Activated CD4-positive, alpha-beta T cell treated with anti-CD3 and anti-CD28 coated beads, Interleukin-2, Interleukin-4, amounts not matched to agents 100 ng/mL and 50 ng/mL, durations not matched to agents 16 hours and 8 hours (primary cell): ENCODE results near the gene GIMAP1.
A peak's percentile ranks its signal among the peaks of the same experiment; 100 is the strongest.

Experiments
- DNase-seq: peaks from one replicate; pipeline ENCODE4 v3.0.0-alpha.2; 2020; ENCODE audit warnings: low spot score

GIMAP1 gene

GRCh38 chr7:150748376-150748775 lies 32.0 kb downstream of the GIMAP1 start:
- no peak for DNase-seq

- no peak for DNase-seq
Observed at GRCh38 chr7:150751702-150752101, 35.3 kb downstream of the GIMAP1 start.

GRCh38 chr7:150753239-150753638 lies 36.8 kb downstream of the GIMAP1 start:
- no peak for DNase-seq

GRCh38 chr7:150753826-150754603 lies 37.6 kb downstream of the GIMAP1 start:
- peak; percentile 72 for DNase-seq

DNA sequence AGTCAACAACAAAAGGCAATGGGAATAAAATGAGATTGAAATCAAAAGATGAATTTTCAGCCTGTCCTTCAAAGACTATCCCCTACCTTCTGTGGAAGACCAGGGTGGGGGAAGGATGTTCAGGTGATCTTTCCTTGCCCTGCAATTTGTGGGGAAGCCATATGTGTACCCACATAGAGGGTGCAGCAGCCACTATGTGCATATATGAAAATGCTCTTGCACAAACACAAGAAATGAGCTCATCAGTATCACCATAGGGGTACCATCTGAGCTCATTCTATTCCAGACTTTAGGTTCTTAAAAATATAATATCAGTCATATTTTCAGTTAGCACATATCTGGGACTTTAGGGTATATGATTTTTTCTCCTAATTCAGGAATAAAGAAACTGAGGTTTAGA lies 38.5 kb downstream of the GIMAP1 start:
- DNase-seq, result no peak

GRCh38 chr7:150755473-150756099 lies 39.2 kb downstream of the GIMAP1 start:
- peak; percentile 81 for DNase-seq

DNA sequence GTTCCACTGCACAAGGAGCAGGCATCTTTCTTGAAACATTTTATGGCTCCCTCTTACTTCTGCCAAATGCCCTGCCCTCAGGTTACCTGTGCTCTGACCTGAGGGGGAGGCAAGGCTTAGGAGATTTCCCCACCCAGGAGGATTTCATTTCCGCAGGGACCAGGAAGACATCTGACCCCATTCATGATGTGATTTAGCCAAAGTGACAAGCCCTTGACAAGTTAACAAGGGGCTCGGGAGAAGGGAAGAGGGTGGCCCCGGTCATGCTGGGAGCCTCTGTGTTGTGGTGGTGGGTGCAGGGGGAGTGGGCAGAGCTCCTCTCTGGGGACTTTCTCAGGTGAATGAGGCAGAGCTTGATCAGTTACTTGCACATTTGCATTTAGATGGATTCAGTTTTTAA lies 39.8 kb downstream of the GIMAP1 start:
- no peak for DNase-seq

GRCh38 chr7:150756858-150757257 lies 40.4 kb downstream of the GIMAP1 start:
- DNase-seq, result peak; percentile 66

DNA sequence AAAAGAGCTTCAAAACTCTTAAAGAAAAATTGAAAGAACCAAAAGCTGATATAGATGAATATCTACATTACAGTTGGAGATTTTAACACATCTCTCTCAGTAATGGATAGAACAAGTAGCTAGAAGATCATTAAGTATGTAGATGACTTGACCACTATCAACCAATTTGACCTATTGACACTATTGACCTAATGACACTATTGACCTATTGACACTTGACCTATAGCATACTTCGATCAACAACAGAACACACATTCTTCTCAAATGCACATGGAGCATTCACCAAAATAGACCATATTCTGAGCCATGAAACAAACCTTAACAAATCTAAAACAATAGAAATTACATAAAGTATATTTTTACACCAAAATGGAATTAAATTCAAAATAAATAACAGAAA lies 43.1 kb downstream of the GIMAP1 start:
- no peak for DNase-seq

DNA sequence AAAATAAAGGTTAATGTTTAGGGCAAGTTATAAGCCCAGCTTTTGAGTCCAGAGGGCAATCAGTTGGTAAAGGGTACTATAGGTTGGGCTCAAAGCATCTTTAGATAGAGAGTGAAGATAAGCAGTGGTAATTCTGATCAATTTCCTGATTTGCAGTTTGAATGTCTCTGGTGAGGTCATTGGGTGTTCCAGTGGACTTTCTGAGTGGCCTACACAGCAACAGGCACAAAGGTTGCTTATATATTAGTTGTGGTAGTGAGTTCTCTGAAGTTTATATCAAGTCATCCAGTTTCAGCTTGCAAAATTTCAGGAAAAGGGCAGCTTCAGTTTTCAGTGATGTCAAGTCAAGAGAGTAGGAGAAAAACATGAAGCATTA lies 49.9 kb downstream of the GIMAP1 start:
- no peak for DNase-seq

GRCh38 chr7:150769768-150770167 lies 53.4 kb downstream of the GIMAP1 start:
- DNase-seq, result no peak
